Hepatocyte (in vitro differentiated cells): ENCODE results near the gene STXBP5L.

Experiments used
- EZH2 ChIP-seq: fragments of 200-600 bp; sonication (generic); IDR thresholded peaks from 2 replicates; pipeline ENCODE4 v1.6.1; 2016; ENCODE audit warnings: antibody characterized with exemption, mild to moderate bottlenecking, borderline replicate concordance
- EZH2phosphoT487 ChIP-seq: fragments of 200-600 bp; sonication (generic); IDR thresholded peaks from one replicate; pipeline ENCODE4 v1.6.1; 2018; ENCODE audit warnings: antibody characterized with exemption, mild to moderate bottlenecking, low read depth, moderate library complexity; ENCODE audit not compliant: unreplicated experiment, severe bottlenecking
- TF ChIP-seq, protein P1 (sequence below): fragments of 200-600 bp; sonication (generic); IDR thresholded peaks from 2 replicates; pipeline ENCODE4 v1.5.1; 2016; ENCODE audit warnings: antibody characterized with exemption, mild to moderate bottlenecking; ENCODE audit not compliant: poor library complexity

DNA sequence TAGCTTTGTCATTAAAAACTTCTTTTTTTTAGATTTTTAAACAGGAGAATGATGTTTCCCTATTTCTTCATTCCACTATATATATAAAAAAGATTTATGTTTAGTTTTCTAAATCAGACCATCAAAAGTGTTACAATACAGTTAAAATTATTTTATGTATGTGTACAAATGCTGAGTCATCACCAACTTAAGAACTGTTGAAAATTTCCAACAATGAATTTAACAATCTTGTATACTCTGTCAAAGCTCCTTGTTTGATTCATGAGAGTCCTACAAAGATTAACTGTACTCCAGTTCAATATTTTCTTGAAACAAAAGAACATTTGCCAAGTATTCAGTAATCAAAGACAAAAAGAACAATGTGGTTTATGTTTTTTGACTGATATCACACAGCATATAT is 555.7 kb downstream of the STXBP5L start:
- no peak for TF ChIP-seq EZH2
- TF ChIP-seq, protein P1, sequence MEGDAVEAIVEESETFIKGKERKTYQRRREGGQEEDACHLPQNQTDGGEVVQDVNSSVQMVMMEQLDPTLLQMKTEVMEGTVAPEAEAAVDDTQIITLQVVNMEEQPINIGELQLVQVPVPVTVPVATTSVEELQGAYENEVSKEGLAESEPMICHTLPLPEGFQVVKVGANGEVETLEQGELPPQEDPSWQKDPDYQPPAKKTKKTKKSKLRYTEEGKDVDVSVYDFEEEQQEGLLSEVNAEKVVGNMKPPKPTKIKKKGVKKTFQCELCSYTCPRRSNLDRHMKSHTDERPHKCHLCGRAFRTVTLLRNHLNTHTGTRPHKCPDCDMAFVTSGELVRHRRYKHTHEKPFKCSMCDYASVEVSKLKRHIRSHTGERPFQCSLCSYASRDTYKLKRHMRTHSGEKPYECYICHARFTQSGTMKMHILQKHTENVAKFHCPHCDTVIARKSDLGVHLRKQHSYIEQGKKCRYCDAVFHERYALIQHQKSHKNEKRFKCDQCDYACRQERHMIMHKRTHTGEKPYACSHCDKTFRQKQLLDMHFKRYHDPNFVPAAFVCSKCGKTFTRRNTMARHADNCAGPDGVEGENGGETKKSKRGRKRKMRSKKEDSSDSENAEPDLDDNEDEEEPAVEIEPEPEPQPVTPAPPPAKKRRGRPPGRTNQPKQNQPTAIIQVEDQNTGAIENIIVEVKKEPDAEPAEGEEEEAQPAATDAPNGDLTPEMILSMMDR = no peak
- no peak for TF ChIP-seq EZH2phosphoT487
